Activated naive CD4-positive, alpha-beta T cell treated with anti-CD3 and anti-CD28 coated beads for 36 hours (primary cell): ENCODE data around the gene CDY1. TPM values are rescaled to one million over a fixed set of nuclear protein-coding genes. Genes with fewer than 3 reads are reported as not detected.
"Not testable (repeated sequence)": the region's sequence is repeated elsewhere in the genome, so short reads cannot be mapped to it uniquely, and the experiment has no call there.

Experiments
- CTCF ChIA-PET: fragments of 350-600 bp; sonication (Branson Sonifier 250); formaldehyde crosslinking; loops from one replicate; lab custom pipeline; 2021; ENCODE audit warnings: antibody characterized with exemption; lab: Charles Lee
- DNase-seq: peaks from one replicate; pipeline ENCODE4 v3.0.0-alpha.2; 2020
- H3K27ac Mint-ChIP-seq: one replicate; pipeline ENCODE4 v1.8.0; 2021; ENCODE audit warnings: mild to moderate bottlenecking, mixed read lengths
- H3K27me3 Mint-ChIP-seq: one replicate; pipeline ENCODE4 v1.8.0; 2021; ENCODE audit warnings: low read depth, mixed read lengths
- H3K36me3 Mint-ChIP-seq: one replicate; pipeline ENCODE4 v1.8.0; 2021; ENCODE audit warnings: low read depth, mixed read lengths
- H3K4me1 Mint-ChIP-seq: one replicate; pipeline ENCODE4 v1.8.0; 2021; ENCODE audit warnings: low read depth, mixed read lengths
- H3K4me3 Mint-ChIP-seq: one replicate; pipeline ENCODE4 v1.8.0; 2021; ENCODE audit warnings: mild to moderate bottlenecking, moderate library complexity, mixed read lengths
- H3K9me3 Mint-ChIP-seq: one replicate; pipeline ENCODE4 v1.8.0; 2021; ENCODE audit warnings: mixed read lengths
- intact Hi-C: fragments of 100-400 bp; cut with micrococcal nuclease; formaldehyde crosslinking; loops from one replicate; pipeline ENCODE4 v1.15.1; 2023
- total RNA-seq, 2 experiments: library from RNA; stranded (reverse); gene quantifications; one replicate each; pipeline ENCODE4 v1.2.3, GENCODE V29; 2021

Gene CDY1
- total RNA-seq = not detected

DNA sequence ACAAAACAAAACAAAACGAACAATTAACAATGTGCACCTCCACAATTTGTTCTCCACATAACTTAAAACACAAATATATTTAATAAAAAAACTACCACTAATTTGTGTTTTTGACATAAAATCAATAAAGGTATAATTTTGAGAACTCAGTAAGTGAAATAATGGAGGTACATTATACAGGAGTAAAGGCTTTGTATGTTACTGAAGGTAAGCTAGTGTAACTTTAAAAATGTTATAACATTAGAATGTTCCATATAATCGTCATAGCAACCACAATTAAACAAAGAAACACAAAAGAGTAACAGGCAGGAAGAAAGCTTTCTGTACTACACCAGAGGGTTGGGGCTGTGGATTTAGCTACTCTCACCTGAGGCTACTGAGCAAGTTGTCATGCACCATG, at the start of gene CDY1:
CDY1 (plus strand) TSS at position 301 of the 400 bp plus-strand sequence. CDS start 326 bp downstream, outside the sequence.
- H3K27ac Mint-ChIP-seq, H3K27me3 Mint-ChIP-seq, H3K9me3 Mint-ChIP-seq, intact Hi-C loops, H3K4me1 Mint-ChIP-seq, DNase-seq, H3K36me3 Mint-ChIP-seq, H3K4me3 Mint-ChIP-seq, CTCF ChIA-PET: not testable (repeated sequence)

DNA sequence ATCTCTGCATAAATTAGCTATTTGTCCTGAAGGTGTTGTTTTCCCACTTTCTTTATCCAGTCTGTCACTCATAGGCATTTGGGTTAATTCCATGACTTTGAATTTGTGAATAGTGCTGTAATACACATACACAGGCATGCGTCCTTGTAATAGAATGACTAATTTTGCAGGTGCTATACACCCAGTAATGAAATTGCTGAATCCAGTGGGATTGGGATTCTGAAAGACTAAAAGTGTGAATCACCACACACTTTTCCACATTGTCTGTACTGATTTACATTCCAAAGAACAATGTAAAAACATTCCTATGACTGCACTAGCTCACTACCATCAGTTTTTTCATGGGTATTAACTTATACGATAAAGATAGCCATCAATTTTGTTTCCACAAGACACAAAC, 28.6 kb upstream of the CDY1 start:
- CTCF ChIA-PET, intact Hi-C loops, H3K4me3 Mint-ChIP-seq, H3K27ac Mint-ChIP-seq, H3K27me3 Mint-ChIP-seq, H3K36me3 Mint-ChIP-seq, H3K9me3 Mint-ChIP-seq, H3K4me1 Mint-ChIP-seq, DNase-seq: not testable (repeated sequence)

GRCh38 chrY:25620209-25620608, 1.7 kb upstream of the CDY1 start:
- H3K4me1 Mint-ChIP-seq, CTCF ChIA-PET, H3K9me3 Mint-ChIP-seq, H3K27ac Mint-ChIP-seq, intact Hi-C loops, DNase-seq, H3K36me3 Mint-ChIP-seq, H3K27me3 Mint-ChIP-seq, H3K4me3 Mint-ChIP-seq: not testable (repeated sequence)

- H3K27ac Mint-ChIP-seq, H3K4me3 Mint-ChIP-seq, DNase-seq, CTCF ChIA-PET, H3K4me1 Mint-ChIP-seq, H3K27me3 Mint-ChIP-seq, H3K36me3 Mint-ChIP-seq, H3K9me3 Mint-ChIP-seq, intact Hi-C loops: not testable (repeated sequence)
Observed at GRCh38 chrY:25626524-25626923, 4.6 kb downstream of the CDY1 start.

DNA sequence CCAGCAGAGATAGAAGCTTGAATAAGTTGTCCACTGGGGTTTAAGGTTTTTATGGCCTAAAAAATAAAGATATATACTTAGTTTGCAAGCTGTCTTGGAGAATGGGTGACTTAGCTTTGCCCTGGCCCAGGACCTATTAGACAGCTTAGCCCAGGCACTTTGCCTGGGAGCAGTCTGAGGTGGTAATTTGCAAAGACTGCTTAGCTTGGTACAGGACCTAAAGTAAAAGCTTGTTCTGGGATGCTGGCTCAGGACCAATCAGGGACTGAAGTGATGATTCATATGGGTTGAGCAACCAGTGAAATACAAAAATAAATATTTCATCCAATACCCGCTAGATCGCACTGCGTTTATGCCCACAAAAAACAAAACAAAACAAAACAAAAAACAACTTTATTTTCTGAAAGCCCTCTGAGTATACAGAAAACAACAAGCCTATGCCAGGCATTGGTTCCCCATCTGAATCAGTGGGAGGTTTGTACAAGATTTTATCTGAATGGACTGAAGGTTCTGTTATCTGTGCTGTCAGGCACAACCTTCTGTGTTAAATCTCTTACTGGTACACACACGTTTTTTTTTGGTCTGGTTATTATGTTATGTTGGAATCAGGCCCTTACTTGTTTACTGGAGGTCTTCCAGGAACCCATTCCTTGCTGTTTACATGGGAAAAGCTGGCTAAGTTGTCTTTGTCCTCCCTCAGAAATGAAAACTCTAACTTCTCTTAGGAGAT, 8.6 kb downstream of the CDY1 start:
- H3K4me1 Mint-ChIP-seq, DNase-seq, H3K27ac Mint-ChIP-seq, H3K36me3 Mint-ChIP-seq, CTCF ChIA-PET, H3K9me3 Mint-ChIP-seq, H3K4me3 Mint-ChIP-seq, intact Hi-C loops, H3K27me3 Mint-ChIP-seq: not testable (repeated sequence)

DNA sequence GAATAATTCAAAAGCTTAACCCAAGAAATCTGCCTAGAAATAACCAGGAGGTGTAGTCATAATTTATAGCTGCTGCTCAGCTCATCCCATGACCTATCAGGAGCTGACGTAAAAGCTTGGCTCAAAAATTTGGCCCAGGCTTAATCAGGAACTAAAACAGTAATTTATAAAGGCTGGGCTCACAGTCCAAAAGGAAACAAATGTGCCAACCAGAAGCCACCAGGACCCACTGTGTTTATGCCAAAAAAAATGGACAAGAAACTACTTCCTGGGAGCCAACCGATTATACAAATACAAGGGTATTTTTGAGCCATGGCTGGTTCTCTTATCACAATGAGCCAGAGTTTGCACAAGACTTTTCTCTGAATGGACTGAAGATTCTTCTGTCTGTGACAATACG, 17.9 kb downstream of the CDY1 start:
- H3K27ac Mint-ChIP-seq, H3K9me3 Mint-ChIP-seq, H3K4me1 Mint-ChIP-seq, CTCF ChIA-PET, H3K27me3 Mint-ChIP-seq, H3K36me3 Mint-ChIP-seq, intact Hi-C loops, DNase-seq, H3K4me3 Mint-ChIP-seq: not testable (repeated sequence)

- DNase-seq, intact Hi-C loops, H3K27ac Mint-ChIP-seq, CTCF ChIA-PET, H3K36me3 Mint-ChIP-seq, H3K27me3 Mint-ChIP-seq, H3K9me3 Mint-ChIP-seq, H3K4me3 Mint-ChIP-seq, H3K4me1 Mint-ChIP-seq: not testable (repeated sequence)
Observed at GRCh38 chrY:25643024-25643915, 21.4 kb downstream of the CDY1 start.
